ENCODE results near the gene LRG1.
"Not testable (repeated sequence)": the region's sequence is repeated elsewhere in the genome, so short reads cannot be mapped to it uniquely, and the experiment has no call there.

The LRG1 gene

DNA sequence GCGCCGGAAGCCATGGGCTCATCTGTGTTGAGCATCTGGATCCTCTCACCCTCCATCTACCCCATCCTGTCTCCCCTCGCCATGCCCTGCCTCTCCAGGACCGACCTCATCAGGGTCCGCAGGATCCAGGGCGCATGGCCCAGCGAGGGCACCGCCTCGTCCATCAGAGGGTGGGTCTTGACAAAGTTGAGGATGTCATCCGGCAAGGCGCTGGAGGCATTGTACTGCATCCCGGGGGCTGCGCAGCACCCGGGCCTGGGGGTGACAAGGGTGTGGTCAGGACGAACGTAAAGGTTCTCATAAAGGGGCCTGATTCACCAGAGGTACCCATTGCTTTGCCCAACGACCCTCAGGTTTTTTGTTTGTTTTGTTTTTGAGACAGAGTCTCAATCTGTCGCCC is 10.2 kb upstream of the LRG1 start:
- no peak for DNase-seq

GRCh38 chr19:4548238-4548584 is 8.4 kb upstream of the LRG1 start:
- no peak for DNase-seq

DNA sequence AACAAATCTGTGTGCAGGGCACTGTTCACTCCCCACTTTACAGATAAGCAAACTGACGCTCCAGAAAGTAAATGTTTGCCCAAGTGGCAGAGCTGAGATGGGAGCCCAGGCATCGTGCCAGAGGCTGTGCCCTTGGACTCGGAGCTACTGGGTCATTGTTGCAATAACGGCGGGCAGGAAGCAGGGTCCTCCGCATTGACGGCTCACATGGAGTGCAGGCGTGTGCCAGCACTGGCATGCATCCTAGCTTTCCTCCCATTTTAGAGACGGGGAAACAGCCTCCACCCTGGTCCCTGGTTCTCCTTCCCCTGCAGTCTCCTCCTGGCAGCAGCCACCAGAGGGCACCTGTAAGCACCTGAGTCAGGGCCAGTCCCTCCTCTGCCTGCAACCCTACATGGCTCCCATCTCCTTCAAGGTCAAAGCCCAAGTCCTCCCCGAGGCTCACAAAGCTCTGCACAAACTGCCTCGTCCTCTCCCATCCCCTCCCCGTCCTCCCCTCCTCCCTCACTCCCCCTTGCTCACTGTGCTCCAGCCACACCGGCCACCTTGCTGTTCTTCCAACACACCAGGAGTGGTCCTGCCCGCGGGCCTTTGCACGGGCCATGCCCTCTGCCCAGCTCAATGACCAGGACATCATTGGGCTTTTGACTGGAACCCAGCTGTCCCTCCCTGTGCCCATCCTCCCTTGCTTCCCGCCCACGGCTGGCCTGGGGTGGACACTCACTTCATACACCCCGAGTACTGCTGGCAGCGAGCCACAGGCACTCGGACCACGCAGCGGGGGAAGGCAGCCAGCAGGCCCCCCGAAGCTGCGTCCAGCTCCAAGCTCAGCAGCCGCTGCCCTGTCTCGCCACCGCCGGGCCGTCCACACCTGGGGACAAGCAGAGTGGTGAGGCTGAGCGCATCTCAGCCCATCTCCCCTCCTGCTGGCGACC is 7.7 kb upstream of the LRG1 start:
- DNase-seq = peak; percentile 24

DNA sequence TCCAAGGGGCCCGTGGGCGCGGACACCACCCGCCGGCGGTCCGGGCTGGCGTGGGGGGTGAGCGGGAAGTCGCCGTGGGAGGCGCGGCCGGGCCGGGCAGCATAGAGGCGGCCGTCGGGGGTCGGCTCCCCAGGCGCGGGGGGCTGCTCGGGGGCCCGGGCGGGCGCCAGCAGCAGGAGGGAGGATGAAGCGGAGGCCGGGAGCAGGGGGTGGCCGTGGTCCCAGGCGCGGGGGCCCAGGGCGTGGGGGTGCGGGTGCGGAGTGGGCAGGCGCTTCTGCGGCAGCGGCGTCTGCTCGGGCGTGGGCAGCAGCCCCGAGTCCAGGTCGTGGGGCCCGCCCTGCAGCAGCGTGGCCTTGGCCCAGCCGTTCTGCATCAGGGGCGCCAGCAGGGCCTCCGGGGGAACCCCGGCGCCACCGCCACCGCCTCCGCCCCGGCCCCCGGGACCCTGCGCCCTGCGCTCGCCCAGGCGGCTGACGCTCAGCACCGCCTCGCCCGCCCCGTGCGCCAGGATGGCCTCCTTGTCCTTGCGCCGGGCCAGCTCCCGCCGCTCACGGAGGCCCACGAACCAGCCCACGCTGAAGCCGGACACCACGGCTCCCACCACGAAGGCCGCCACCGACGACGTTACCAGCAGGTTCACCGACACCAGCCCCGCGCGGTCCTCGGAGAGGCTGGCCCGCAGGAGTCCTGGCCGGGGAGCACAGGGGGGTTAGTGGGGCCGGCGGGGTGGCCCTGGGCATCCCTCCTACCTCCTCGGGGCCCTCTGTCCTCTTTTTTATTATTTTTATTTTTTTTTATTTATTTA is 4.2 kb upstream of the LRG1 start:
- no peak for DNase-seq

DNA sequence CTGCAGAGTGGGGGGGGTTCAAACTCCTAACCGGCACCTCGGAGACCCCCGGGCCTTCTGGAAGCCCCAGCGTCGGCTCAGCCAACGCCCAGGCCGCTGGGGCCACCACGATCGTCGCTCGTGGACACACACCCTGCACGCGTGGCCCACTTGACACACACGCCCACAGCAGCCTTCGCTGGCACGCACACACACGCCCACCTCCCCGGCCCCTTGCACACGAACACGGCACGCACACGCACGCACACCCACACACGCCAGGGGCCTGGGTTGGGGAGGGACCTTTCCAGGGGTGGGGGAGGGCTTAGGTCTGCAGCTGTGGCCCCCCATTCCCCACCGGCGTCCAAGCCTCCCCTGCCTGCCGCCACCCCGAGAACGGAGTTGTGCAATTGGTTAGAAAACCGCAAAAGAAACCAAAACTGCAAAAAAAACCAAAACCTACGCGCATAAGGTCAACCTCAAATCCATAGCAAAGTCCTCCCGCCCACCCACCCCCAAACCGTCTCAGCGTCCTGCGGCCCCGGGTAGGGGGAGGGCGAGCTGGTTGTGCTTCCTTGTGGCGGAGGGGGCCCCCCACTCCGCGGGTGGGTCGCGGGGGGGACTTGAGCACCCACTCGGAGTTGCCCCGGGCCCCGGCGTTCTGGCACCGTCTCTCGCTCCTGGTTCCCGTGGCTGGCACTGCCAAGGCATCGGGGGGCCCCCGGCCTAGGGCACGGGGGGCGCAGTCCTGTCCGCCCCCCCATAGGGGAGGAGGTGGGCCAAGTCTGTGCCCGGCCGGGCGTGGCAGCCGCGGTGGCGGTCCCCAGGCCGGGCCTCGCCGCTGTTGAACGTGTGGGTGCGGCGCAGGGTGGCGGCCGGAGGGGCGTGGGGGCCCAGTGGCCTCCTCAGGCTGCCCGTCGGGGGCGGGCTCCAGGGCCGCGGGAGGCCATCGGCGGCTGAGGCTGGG is 3.3 kb upstream of the LRG1 start:
- DNase-seq = no peak

- not testable (repeated sequence) for DNase-seq
Observed at GRCh38 chr19:4541806-4542145, 1.9 kb upstream of the LRG1 start.

- no peak for DNase-seq
Observed at GRCh38 chr19:4541114-4541805, 1.4 kb upstream of the LRG1 start.

- DNase-seq = no peak
Observed at GRCh38 chr19:4539169-4539692, 605 bp downstream of the LRG1 start.

DNA sequence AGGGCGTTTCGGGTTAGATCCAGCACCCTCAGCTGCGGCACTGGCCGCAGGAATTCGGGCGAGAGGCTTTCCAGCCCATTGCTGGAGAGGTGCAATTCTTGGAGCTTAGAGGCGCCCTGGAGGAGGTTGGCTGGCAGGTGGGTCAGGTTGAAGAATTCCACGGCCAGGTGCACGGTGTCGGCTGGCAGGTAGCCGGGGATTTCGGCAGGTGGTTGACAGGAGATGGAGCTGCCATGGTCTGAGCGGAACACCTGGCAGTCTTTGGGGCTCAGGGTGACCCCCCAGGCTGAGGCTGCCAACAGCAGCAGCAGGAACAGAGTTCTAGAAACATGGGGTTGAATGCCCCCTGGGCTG is 1.3 kb downstream of the LRG1 start:
- no peak for DNase-seq

DNA sequence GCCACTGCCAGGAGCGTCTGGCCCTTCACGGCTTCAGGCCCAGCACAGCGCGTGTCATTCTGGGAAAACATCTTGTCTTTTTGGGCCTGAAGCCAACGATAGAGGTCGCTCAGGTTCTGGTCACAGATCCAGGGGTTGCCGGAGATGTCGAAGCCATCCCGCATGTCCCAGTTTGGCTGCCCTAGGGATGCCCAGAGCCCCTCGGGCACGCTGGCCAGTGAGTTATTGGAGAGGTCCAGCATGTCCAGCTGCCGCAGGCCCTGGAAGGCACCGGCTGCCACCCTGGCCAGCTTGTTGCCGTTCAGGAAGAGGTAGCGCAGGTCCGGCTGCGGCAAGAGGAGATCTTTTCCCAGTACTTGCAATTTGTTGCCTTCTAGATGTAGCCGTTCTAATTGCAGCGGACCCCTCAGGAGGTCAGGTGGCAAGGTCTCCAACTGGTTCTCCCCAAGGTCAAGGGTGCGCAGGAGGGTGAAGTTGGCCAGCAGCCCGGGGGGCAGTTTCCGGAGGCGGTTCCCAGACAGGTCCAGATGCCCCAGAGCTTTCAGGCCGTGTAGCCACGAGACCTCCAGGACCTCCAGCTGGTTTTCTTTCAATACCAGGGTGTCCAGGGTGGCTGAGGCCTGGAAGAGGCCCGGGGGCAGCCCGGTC is 1.8 kb downstream of the LRG1 start:
- no peak for DNase-seq

DNA sequence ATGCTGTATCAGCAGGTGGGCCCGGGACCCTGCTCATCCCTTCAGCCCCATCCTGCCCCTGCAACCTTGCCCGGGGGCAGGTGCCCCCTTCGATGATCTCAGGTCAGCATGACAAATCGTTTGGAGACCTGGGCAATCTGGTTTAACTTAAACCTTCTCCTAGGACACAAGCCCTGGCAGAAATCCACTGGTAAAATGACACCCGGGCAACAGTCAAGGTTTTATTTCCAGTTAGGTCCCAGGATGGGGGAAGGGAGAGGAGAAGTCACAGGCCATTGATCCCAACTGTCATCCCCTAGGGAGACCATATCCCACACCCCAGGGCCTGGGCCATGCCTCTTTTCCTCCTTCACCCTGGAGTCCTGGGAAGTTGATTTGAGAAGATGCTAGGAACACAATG is 3.0 kb downstream of the LRG1 start:
- DNase-seq = no peak

GRCh38 chr19:4534836-4535658 is 4.8 kb downstream of the LRG1 start, which contains the start of gene PLIN5:
TSS of gene PLIN5 (minus strand) at chr19:4535224. CDS start at chr19:4534074, 1,150 bp downstream.
- peak; percentile 49 for DNase-seq

- no peak for DNase-seq
Observed at GRCh38 chr19:4533835-4534424, 5.9 kb downstream of the LRG1 start.

DNA sequence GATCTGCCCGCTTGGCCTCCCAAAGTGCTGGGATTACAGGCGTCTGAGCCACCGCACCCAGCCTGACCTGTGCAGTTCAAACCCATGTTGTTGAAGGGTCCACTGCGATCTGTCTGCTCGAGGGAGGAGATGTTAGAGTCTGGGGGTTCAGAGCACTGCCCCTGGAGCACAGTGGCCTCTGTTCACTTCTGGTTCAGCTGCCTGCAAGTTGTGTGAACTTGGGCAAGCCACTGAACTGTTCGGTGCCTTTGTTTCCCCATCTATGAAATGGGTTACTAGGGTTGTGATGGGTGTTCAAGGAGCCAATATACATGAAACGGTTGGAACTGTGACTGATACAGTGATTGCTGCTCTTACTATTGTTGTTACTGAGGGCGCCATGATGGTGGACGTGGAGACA is 6.5 kb downstream of the LRG1 start:
- DNase-seq = no peak

GRCh38 chr19:4531562-4532165 is 8.2 kb downstream of the LRG1 start:
- DNase-seq = no peak

DNA sequence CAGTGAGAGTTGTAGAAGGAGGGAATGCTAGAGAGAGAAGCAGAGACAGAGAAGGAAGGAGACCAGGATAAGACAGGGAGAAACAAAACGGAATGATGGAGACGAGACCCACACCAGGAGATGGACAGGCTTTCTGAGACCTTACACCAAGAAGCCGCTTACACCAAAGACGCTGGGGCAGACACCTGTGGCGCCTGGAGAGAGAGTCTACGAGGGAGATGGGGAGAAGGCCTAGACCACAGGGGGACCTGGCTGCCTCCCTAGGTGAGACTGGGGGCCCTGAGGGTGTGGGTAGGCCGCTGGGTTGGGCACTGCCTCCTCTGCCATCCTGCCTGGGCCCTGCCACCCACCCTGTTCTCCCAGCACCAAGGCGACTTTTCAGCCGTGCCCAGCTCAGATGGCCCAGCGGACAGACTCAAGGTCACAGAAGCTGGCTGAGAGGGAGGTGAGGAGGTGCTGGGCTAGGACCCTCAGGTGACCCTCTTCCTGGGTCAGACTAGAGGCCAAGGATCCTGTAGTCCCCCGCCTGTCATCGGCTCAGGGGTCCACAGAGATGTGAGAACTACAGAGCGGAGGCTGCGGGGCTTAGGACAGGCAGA is 9.8 kb downstream of the LRG1 start:
- DNase-seq = no peak

GRCh38 chr19:4528843-4529242 is 11.0 kb downstream of the LRG1 start:
- DNase-seq = no peak

GRCh38 chr19:4527377-4527776 is 12.5 kb downstream of the LRG1 start:
- not testable (repeated sequence) for DNase-seq

DNA sequence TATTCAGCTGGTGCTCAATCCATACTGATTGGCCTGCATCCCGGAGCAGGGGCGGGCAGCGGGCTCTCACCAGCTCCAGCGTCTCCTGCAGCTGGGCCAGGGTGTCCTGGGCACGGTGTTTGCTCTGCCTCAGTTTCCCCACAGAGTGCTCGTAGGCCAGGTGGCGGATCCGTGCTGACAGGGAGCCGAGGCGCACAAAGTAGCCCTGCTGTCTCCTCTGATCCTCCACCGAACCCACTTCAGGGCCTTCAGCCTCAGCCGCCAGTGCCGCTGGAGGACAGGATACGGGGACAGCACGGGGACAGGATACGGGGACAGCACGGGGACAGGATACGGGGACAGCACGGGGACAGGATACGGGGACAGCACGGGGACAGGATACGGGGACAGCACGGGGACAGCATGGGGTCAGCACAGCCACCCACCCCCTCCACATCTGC is 14.3 kb downstream of the LRG1 start:
- DNase-seq = no peak

All from stimulated activated CD4-positive, alpha-beta T cell treated with anti-CD3 and anti-CD28 coated beads, Interleukin-1b, Interleukin-23, amount 100 ng/mL, for 48 hours (primary cell).